ENCODE results near the gene TINAGL1.

Gene TINAGL1

GRCh38 chr1:31633117-31633516 lies 56.8 kb downstream of the TINAGL1 start:
- DNase-seq (ENCODE audit: insufficient read length, low spot score) (no peak), FAIRE-seq (peak; percentile 43)
- TF ChIP-seq POU2F2 (IDR thresholded peaks at IDR 0.05; ENCODE audit: low read depth, low read length): no peak
- no peak for TF ChIP-seq POLR2A (IDR thresholded peaks at IDR 0.05; ENCODE audit: low read depth, low read length)
- no peak for TF ChIP-seq PAX5 (IDR thresholded peaks at IDR 0.05; ENCODE audit: insufficient read depth, low read length, severe bottlenecking)
- TF ChIP-seq TAF1 (IDR thresholded peaks at IDR 0.05; ENCODE audit: low read depth, low read length): no peak
- TF ChIP-seq POLR2AphosphoS5 (IDR thresholded peaks at IDR 0.05; ENCODE audit: low read depth, low read length): no peak
- no peak for TF ChIP-seq SPI1 (IDR thresholded peaks at IDR 0.05; ENCODE audit: low read depth, low read length)
